Germinal center (tissue), 1 donor: ENCODE data around the gene DDX51.

Experiments used
- DNase-seq: peaks from one replicate; pipeline ENCODE4 v3.0.0; 2012; ENCODE audit warnings: mixed read lengths, low spot score

The DDX51 gene, protein sequence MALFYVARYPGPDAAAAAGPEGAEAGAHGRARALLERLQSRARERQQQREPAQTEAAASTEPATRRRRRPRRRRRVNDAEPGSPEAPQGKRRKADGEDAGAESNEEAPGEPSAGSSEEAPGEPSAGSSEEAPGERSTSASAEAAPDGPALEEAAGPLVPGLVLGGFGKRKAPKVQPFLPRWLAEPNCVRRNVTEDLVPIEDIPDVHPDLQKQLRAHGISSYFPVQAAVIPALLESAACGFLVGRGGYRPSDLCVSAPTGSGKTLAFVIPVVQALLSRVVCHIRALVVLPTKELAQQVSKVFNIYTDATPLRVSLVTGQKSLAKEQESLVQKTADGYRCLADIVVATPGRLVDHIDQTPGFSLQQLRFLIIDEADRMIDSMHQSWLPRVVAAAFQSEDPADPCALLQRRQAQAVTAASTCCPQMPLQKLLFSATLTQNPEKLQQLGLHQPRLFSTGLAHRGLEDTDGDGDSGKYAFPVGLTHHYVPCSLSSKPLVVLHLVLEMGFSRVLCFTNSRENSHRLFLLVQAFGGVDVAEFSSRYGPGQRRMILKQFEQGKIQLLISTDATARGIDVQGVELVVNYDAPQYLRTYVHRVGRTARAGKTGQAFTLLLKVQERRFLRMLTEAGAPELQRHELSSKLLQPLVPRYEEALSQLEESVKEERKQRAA

DNA sequence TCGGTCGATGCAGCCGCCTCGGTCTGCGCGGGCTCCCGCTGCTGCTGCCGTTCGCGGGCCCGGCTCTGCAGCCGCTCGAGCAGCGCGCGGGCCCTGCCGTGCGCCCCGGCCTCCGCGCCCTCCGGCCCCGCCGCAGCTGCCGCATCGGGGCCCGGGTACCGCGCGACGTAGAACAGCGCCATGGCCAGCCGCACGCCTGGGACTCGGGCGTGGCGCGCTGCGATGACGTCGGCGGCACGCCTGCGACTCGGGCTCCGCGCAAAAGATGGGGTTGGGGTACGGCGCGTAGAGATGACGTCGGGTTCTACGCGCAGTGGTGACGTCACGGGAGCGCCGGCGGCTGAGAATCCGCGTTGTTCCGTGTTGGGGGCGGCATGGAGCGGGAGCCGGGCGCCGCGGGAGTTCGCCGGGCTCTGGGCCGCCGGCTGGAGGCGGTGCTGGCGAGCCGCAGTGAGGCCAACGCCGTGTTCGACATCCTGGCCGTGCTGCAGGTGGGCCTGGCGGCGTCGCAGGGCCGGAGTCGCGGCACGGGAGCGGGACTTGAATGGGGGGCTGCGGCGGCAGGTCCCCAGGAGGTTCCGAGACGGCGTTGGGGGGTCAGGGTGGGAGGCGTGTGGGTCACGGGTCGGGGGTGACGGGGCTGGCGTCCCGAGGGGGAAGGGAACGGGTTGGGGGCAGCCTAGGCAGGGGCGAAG, at the start of gene DDX51, which contains the start of gene NOC4L:
Gene DDX51, minus strand, starts transcription at position 205 of the 695 bp plus-strand sequence. Its CDS starts 23 bp downstream, at position 182.
Gene NOC4L, plus strand, starts transcription at position 343 of the 695 bp plus-strand sequence. Its CDS starts 32 bp downstream, at position 375.
- peak; percentile 93 for DNase-seq

DNA sequence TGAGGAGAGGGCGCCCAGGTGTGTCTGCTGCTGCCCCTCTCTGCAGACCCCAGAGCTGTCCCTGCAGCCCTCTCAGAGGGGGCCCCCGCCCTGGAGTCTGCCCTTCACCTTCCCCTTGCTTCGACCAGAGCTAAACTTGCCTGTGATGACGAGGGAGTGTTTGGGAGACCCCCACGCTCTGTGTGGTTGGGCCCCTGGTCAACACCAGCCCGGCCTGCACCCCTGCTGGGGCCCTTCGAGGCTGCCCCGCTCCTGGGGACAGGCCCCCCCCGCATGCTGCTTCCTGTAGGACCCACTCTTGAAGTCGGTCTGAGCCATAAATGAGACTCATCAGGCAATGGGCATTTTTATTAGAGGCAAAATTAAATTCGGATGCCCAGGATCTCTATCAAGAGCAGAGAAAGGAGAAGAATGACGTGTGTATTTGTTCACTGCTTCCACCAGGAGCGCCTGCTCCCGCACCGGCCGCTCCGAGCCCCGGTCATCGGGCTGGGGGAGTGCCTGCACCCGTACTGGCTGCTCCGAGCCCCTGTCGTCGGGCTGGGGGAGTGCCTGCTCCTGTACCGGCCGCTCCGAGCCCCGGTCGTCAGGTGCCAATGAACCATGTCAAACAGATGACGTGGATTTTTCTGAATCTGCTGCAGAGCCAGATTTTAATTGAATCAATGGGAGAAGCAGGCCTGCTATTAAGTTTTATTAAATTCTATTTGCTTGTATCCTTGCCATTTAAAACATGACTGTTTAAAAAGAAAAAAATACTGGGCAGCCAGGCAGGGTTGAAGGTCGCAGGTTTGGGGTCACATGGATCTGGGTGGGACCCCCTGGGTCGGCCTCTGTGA, 47.8 kb upstream of the DDX51 start:
- no peak for DNase-seq

DNA sequence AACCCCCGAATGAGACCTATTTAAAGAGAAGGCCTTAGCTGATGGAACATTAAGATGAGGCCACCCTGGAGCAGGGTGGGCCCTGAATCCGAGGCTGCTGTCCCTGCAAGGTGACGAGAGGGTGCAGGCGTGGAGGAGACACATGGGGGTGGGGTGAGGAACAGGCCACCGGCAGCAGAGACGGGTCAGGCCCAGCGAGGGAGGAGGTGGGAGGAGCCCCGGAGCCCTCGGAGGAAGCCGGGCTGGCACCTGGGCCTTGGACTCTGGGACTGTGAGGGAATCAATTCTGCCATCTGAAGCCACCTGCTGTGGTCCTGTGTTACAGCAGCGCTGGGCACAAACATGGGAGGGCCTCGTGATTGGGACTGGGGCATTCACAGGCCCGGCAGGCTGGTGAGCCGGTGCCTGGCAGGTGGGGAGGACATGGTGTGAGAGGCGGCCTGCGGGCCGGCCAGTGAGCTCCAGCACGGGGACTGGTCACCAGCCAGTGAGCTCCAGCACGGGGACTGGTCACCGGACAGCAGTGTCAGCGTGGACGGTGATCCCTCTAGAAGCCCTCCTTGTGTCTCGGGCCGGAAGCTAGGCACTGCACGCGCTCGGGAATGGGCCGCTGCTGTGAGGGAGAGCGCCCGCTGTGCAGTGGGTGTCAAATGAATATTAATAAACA, 46.8 kb upstream of the DDX51 start:
- DNase-seq, result no peak

DNA sequence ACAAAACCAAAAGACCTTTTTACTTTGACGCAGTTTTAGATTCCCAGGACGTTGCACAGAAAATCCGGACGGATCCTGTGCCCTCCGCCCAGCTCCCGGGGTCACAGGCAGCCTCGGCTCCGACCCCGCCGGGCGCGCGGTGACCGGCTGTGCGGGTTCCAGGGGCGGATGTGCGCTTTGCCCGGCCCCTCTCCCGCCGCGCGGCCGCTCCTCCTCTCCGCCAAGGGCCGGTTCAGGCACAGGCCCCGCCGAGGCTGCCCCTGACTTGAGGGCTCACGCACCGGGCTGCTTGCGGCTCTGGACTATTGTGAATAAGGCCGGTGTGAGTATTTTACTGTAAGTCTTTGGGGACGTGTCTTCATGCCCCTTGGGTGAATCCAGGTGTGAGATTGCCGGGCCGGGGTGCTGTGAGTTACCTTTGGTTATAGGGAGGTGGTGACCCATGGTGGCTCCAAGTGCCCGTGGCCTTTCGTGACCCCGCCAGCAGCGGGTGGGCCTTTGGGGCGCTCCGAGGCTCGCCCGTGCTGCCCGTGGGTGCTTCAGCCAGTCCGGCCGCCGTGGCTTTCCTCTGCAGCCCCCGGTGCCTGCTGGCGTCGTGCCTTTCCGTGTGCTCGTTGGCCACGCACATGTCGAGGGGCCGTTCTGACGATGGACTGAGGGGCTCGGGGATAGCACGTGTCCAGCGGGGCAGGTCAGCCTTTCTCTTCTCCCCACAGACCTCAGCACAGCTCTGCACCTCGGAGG, 46.1 kb upstream of the DDX51 start:
- peak; percentile 26 for DNase-seq

DNA sequence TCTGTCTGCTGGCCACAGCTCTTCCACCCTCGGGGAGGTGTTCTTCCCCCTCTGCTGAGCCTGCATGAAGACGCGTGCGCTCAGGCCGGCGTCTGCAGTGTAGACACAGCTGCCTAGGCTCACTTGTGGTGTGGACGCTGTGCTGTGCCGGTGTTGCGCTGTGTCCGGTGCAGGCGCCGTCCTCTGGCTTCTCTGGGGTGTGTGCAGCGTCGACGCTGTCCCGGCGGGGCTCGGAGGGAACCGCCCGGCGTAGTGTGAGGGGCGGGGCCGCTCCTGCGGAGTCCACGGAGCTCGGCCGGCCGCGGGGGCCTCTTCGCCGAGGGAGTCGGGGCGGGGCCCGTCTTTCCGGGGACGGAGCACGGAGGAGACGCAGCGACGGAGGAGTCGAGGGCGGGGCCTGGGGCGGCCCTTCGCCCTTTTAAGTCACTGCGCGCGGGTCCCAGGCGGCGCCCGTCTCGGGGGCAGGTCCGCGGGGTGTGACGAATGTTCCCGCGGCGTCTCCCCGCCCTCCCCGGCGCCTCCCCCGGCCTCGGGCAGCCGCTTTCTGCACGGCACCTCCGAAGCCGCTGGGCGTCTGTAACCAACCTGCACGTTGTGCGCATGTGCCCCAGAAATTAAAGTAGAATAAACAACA, 45.4 kb upstream of the DDX51 start:
- peak; percentile 94 for DNase-seq

DNA sequence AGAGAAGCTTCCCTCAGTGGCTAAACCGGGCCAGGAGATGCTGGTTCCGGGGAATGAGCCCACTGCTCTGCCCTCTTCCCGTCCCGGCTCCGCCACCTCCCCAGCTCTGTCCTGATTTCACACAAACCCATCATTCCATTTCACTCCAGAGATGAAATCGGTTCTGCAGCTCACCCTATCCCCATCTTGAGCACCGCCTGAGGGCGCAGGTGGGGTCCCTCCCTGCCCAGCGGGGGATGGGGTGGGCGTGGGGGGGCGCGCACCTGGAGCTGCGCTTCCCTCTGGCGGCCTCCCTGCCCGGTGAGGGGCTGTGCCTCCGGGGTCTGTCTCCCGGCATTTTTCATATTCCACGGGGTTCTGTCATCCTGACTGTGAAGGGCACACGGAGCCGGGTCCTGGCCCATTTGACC, 44.8 kb upstream of the DDX51 start:
- DNase-seq, result peak; percentile 25

DNA sequence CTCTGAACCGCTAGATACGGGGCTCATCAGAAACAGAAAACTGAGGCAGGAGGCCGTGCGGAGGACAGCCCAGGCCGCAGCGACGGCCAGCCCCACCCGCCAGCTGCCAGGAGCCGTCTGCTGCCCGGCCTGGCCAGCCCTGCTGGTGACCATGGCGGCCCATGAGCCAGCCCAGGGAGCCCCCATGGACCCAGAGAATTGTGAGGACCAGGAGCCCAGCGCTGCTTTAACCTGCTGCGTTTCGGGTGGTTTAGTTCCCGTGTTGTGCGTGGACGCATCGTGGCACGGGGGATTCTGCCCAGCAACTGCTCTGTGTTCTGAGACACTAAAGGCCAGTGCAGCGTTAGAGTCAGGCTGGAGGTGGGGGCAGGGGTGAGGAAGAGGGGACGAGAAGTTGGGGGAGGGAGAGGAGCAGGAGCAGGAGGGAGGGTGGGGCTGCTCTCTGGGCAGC, 44.4 kb upstream of the DDX51 start:
- no peak for DNase-seq

DNA sequence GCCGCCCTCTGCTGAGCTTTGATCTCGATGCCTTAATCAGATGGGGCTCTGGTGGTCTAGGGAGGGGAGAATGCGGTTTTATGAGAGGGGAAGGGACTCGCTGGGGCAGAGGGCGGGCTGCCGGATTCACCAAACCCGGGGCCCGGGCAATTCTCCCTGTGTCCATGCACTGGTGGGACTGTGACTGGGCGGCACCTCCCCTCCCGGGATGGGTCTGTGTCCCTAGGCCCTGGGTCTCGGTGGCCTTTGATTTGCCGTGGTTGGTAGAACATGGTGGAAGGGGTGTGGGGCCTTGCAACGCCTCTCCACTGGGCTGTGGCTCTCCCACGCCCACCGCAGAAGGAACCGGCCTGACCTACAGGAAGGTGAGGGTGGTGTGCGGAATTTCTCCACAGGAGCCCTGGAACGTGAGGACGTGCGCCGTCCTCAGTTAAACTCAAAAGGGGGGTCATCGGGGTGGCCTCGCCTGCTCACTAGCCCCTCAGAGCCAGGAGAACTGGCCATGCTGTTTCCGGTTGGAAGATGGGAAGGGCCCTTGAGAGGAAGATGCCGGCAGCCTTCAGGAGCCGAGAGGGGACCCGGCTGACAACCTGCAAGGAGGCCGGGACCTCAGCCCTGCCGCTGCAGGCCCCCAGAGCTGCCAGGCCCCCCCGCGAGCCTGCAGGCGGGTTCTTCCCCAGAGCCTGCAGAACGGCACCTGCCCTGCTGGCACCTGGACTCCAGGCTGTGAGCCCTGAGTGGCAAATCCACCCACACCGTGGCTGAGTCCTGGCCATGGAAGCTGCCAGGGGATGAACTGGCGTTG, 43.7 kb upstream of the DDX51 start:
- no peak for DNase-seq

DNA sequence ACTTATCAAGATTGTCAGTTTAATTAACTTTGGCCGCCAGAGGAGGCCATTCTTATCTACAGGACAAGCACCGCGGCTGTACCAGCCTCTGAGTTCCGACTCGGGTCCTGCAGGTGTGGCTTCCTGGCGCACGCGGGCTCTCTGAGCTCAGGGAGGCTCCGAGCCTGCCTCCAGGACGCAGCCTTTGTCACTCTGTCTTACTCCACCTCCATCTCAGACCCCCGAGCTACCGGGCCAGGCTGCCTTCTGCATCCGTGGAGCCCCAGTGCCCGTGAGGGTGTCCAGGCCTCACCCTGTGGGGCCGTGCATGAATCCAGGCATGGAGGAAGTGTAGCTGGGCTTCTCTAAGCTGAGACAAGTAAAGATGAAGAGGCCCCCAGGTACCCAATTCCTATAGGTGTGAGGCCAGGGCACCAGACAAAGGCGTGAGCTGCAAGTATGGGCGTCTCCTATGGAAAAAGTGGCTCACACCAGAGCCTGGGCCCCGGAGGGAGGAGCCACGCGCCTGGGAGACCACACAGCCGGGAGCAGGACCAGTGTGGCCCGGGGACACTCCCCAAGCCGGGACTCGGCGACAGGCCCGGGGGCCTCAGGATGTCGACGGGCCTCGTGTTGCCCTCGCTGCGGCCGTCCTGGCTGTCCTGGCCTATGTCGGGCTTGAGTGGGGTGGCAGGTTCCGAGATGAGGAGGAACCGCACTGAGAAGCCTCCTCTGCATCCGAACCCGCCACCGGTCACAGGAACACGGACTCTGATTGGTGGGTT, 42.9 kb upstream of the DDX51 start:
- DNase-seq, result no peak

DNA sequence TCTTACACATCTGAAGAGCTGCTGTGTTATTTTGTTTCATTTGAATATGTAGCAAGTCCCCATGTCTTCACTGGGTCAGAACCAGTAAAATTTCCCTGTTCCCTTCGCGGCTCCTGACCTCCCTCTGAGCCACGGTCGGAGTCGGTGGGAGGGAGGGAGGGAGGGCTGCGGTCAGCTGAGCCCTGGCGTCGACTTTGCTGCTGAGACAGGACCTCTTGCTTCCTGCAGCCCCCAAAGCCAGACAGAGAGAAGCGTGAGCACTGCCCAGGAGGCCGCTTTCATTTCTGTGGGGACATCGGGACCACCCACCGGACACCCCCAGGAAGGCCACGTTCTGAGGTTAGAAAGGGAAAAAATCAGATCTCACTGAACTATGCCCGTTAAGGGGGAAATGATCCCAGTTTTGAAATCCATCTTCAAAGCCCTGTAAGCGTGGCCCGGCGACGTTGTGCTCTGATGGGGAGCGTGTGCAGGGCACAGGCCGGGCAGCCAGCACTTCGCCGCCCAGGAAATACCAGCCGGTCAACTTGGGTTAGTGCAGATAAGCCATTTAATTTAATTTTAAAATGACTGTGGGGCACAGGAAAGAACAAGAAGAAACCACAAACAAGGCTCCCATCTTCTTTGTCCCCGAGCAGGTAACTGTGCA, 42.2 kb upstream of the DDX51 start:
- DNase-seq, result no peak

DNA sequence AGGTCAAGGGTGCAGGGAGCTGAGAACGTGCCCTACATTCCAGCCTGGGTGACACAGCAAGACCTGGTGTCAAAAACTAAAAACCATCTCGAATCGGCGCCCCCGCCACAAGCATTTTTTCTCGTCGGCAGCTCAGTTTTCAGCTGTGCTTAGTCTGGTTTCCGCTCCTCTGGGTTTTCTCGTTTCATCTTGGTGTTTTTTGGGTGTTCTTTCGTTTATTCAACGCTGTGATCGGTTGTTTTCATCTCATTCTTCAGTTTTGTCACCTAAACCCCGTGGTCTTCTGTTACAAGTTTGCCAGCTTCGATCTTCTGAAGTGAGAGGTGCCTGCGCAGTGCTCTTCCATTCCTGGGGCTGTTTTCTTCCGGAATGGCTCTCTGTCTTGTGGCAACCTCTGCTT, 41.6 kb upstream of the DDX51 start:
- DNase-seq, result no peak

DNA sequence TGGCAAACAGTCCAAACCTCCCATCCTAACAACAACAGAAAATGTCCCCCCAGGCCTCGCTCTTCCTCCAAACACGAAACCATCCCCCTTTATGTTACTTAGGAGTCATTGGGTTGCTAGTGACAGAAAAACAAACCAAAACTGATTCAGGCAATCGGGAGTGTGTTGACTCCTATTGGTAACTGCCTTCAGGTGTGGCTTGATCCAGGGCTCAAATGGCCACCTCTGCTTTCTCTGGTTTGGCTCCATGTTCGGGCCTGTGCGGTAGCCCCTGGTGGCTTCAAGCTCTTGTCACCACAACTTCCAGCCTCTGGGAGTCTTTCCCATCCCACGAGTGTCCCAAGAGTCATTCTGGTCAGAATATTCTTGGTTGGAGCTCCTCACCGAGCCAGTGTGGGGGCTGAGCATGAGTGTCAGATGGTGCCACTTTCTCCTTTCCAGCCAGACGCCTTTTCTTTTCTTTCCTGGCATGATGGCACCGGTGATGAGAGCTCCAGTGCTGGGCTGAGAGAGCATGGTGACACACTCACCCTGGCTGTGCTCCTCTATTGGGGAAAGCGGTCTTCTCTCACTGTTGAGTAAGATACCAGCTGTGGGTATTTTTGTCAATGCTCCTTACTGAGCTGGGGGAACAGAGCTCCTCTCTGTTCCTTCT, 38.7 kb upstream of the DDX51 start:
- DNase-seq, result no peak

DNA sequence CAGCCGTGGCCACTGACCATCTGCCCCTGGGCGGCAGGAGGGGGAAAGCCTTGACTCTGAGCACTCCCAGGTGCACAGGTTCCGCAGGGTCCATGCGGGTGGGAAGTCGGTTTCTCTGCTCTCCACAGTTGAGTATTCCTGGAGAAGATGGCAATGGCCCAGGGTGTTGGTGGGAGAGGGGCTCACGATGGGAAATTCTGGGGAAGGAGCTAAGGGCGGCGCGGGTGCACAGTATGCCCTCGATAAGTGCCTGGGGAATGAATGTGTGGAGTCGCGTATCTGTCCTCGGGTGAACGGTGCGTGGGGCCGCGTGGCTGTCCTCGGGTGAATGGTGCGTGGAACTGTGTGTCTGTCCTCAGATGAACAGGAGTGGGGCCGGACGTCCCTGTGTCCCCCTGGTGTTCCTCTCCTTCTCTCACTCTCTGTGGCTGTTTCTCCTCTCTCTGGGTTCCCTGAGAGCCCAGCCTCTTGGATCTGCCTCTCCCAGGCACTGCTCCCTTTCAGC, 38.1 kb upstream of the DDX51 start:
- DNase-seq, result no peak

DNA sequence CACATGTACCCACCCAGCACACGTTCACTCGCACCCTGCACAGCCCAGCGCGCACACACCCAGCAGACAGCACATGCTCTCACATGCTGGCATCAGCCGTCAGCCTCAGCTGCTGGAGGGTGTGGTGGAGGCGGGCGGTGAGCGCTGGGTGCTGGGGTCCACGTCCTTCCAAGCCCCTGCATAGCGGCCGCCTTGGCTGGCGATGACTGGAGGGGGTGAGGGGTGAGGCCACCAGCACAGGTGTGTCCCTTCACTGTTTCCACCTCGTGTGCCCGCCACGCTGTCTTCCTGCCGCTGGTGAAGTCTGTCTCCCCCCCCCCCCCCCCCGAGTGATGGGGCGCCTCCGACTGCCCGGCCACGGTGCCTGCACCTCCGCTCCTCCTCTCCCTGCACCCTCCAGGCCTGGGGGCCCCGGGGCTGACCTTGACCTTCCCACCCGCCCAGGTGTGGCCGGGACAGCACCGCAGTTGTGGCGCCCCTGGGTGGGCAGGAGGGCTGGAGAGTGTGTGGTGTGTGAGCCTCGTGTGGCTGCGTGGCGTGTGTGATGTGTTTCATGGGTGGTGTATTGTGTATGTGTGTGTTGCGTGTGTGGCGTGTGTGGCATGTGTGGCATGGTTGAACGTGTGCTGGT, 37.6 kb upstream of the DDX51 start:
- DNase-seq, result no peak

DNA sequence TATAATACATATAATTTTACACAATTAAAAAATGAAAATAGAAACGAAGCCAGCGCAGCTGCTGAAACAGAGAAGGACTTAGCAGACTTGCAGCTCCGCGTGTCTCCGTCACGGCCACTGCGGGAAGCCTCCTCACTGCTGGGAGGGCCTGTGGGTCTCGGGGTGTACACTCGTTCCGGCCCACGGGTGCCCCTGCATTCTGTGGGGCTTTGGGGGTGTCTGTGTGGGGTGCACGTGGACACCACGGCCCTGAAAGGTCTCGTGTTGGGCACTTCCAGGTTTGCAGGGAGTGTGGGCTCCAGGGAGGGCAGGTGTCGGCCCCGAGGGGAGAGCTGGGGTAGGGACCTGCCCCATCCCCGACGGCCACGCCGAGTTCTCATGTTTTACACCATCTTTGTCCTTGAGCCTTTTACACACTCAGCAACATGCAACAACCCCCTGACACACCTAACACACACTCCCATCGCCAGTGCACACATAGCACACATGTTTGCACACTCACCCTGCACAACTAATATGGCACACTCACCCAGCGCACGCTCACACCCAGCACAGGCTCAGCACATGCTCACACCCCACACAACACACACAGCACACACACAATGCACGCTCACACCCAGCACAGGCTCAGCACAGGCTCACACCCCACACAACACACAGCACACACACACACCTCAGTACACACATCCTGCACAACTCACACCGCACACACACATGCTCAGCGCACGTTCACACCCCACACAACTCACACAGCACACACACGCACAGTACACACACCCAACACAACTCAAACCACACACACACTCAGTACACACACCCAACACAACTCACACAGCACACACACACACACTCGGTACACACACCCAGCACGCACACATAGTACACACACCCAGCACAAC, 36.8 kb upstream of the DDX51 start:
- no peak for DNase-seq
